ENCODE measurements around the gene SCN3A. TPM values are rescaled to one million over a fixed set of nuclear protein-coding genes. Genes with fewer than 3 reads are reported as not detected.

SCN3A gene
- total RNA-seq, 1 donor from 2014 or later, result 0.35 TPM

DNA sequence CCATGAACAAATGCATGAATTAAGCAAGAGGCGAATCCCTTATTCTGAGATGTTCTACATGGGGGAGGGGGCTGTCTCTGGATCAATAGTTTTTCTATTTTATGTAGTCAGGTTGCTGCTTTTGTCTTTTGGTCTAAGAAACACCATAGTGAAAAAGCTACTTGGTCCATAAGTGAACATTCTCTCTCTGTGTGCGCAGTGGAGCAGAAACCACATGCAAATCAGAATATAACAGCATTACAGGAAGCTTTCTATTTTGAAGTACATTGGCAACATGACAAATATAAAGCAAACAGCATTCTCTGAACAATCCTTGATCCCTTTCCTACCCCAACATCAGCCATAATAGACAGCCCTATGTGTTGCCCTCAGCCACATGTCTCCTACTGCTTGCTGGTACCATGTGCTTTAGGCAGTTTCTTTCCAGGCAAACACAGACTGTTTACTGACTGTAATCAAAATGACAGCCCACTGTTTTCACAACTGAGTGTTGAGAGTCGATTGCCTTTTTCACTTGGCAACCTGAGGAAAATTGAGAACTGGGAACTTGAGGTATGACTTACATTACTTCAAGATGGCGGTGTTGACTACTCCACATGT, 10.6 kb downstream of the SCN3A start:
- intact Hi-C loops (cut with DNase I), result no loop called here

DNA sequence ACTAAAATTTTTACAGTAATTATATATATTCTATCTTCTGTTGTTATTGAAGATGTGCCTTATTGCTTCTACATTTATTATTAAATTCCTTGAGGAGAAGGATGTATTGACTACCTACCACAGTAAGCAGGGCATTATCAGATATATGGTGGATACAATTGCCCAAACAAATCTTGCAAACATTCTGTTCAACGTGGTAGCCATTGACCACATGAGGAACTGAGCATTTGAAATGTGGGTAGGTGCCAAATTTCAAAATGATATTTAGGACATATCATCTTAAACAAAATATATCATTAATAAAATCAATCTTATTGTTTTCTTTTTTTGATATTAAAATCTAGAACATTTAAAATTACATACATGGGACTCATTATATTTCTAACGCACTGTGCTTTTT, 11.1 kb downstream of the SCN3A start:
- DNase-seq (ENCODE audit: low spot score), result no peak
- intact Hi-C loops (cut with DNase I), result no loop called here

More for the DNA sequence above, 10.6 kb downstream of the SCN3A start:
- no peak for DNase-seq (ENCODE audit: low spot score)

DNA sequence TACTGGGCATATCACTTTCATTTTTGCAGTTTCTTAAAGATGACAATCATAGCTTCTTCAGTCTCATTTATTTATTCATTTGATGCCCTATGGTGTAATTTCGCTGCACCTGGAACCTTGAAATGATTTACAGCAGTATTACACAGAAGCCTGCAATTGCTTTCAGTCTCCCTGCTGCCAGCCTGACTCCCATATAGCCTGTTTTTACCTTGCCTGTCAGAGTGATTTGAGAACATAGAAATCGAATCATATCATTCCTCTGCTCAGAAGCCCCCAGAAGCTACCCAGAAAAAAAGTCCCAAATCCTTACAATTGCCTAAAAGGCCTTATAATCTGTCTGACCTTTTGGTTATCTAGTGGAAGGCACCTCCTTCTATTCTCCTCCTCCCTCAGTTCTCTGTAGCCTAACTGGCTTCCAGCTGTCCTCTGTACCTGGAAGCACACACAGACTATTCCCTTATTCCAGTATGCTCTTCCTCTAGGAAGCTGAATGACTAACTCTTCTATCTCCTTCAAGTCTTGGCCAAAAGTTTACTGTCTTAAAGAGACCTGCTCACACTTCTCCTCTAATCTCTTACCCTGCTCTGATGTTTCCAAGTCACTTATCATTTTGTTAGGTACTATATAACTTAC, 12.6 kb downstream of the SCN3A start:
- no peak for DNase-seq (ENCODE audit: low spot score)
- intact Hi-C loops (cut with DNase I), result no loop called here

DNA sequence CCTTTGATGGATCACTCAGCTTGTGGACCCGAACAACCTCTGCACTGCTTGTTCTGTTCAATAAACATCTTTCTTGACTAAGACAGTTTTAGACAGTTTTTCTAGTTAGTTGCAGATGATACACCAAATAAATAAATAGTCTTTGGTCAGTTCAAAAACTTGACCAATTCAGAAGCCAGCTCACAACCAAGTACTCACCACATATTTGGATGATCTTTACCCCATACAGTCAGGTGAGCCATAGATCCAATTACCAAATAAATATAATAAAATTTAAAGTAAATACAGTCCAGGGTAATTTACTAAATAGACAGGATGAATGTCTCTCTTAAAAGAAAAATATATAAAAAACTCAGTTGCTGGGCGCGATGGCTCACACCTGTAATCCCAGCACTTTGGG, 18.2 kb downstream of the SCN3A start:
- intact Hi-C loops (cut with DNase I), result no loop called here
- DNase-seq (ENCODE audit: low spot score), result no peak

DNA sequence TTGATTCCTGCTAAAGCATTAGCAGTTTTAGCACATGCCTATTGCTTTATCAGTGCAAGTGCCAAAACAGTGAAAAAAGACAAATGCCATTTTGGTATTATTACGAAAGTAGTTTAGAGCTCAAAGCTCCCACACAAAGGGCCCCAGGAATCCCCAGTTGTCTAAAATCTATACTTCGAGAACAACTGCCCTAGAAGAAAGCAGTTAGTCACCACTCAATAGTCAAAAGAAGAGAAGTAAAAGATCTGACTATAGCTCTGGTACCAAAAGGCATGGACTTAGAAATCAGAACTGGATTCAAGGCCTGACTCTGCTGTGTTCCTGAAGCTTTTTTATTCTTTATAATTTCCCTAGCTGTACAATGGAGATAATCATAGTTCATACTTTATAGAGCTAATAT, 21.8 kb downstream of the SCN3A start:
- intact Hi-C loops (cut with DNase I), result no loop called here
- DNase-seq (ENCODE audit: low spot score), result no peak

DNA sequence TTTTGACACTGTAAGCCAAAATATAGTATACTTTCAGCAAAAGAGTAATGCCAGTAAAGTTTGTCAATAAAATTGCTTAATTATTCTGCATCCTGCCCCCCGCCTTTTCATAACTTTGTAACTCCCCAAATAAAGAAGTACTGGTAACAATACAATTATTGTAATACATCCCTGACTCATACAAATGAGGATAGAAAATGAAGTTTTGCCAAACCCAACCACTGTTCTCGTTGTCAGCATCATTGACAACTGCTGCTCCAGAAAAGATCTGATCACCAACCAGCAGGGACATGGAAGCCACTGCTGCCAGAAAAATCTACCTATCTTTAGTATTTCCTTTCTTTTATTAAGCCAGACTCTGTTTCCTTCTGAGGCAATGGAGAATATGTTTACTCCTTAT, 27.1 kb downstream of the SCN3A start:
- intact Hi-C loops (cut with DNase I), result no loop called here
- no peak for DNase-seq (ENCODE audit: low spot score)

DNA sequence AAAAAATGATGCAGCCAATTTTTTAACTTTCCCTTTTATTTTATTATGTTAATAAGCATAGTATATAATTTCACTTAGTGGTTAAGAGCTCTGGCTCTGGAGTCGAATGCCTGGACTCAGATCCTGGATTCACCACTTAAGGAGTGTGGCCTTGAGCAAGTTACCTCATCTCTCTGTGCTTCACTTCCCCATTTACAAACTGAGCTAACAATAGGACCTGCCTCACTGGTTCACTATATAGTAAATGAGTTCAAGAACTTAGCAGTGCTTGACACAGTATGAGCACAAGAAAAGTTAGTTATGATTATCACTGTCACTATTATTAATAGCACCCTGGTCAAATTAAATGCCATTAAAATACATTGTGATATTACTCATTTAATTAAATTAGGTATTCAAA, 30.6 kb downstream of the SCN3A start:
- intact Hi-C loops (cut with DNase I), result no loop called here
- no peak for DNase-seq (ENCODE audit: low spot score)

DNA sequence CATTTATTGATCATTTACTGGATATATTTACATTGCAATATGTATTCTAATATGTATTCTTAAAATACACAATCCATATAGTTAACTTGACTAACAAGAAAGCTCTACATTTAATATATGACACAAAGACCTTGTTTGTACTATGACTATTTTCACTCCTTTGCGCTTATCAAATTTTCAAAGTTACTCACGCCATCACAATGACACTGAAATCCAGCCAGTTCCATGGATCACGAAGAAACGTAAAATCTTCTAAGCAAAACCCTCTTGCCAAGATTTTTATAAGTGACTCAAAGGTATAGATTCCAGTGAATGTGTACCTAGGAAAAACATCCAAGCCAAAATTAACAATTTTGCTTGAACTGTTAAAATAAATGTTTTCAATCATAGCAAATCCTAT, 39.6 kb downstream of the SCN3A start:
- no peak for DNase-seq (ENCODE audit: low spot score)
- intact Hi-C loops (cut with DNase I), result no loop called here

DNA sequence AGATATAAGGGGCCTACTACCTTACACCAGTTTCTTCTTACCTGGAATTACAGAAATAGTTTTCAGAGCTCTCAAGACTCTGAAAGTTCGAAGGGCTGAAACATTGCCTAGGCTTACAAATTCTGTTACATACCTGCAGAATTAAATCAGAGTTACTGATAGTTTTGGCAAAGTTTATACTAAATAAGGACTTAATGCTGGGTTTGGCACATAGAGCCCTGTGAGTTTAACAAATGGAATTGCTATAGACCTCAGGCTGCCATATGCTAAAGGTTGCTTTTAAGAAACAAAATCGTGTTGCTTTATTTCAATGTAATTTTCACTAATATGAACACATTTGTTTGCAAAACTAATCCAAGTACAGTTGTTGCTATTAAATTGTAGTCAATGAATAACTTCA, 40.1 kb downstream of the SCN3A start:
- intact Hi-C loops (cut with DNase I), result no loop called here
- no peak for DNase-seq (ENCODE audit: low spot score)

DNA sequence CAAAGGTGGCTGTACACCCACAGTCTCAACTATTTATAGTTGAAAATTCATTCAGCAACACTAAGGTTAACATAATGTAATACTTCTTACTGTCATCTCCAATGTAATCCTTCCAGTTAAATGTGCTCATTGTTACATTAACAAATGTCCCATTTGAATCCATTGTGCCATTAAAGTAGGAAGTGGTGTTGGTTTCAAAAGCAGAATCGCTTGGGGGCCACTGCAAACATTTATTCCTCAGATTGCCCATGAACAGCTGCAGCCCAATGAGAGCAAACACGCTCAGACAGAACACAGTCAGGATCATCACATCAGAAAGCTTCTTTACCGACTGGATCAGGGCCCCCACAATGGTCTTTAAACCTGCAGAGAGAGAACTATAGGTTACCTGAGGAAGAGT, 41.4 kb downstream of the SCN3A start:
- no peak for DNase-seq (ENCODE audit: low spot score)

DNA sequence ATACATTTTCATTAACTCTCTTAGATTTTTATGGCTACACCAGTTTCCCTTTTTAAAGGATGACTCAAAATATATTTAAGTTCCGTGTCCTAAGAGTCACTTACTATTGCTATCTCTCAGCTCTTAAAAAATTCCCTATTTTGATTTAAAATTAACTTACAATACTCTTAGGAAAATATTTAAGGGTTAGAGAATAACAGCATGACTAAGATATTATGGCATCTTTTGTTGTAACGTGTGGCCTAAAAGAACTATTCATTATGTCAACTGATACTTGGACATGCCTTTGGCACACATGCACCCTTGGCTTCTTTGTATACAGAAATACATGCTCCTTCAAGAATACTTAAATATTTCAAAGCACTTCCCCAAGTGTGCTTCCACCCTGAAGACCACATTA, 42.3 kb downstream of the SCN3A start:
- DNase-seq (ENCODE audit: low spot score), result no peak
- intact Hi-C loops (cut with DNase I), result no loop called here

More for the DNA sequence above, 41.4 kb downstream of the SCN3A start:
- intact Hi-C loops (cut with DNase I), result no loop called here

DNA sequence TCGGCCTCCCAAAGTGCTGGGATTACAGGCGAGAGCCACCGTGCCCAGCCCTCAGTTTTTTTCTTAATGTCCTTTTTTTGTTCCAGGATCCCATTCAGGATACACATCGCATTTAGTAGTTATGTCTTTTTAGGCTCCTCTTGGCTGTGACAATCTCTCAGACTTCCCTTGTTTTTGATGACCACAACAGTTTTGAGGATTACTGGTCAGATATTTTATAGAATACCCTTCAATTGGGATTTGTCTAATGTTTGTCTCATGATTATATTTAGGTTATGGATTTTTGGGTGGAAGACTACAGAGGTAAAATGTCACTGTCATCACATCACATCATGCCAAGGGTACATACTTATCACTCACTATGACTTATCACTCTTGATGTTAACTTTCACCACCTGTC, 46.7 kb downstream of the SCN3A start:
- intact Hi-C loops (cut with DNase I), result no loop called here
- DNase-seq (ENCODE audit: low spot score), result no peak

DNA sequence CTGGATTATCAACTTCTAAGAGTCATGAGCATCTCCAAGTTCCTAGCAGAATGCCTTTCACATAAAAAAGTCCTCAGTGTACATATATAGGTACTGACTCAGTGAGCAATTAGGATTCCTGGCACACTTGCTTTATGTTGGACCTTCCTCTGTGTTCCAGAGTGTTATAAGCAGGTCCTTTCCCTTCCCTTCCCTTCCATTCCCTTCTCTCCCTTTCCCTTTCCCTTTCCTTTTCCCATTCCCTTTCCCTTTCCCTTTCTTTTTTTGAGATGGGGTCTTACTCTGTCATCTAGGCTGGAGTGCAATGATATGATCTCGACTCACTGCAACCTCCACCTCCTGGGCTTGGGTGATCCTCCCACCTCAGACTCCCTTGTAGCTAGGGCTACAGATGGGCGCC, 48.7 kb downstream of the SCN3A start:
- intact Hi-C loops (cut with DNase I), result no loop called here
- no peak for DNase-seq (ENCODE audit: low spot score)

DNA sequence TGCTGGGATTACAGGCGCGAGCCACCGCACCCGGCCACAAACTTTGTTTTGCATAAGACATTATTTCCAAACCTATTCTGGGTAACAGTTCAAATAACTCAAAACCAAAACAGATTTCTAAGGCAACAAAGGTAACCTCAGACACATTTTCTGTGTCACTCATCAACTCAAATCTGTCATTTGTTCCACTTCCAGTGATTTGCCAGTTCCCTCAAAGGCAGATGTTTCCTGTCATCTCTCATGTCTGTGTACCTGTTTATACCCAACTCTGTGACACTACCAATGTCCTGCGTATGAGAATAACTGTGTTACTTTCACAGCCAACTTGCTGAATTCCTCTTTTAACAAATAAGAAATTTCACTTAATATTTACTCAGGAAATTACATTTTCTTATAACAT, 54.4 kb downstream of the SCN3A start:
- intact Hi-C loops (cut with DNase I), result no loop called here
- no peak for DNase-seq (ENCODE audit: low spot score)

DNA sequence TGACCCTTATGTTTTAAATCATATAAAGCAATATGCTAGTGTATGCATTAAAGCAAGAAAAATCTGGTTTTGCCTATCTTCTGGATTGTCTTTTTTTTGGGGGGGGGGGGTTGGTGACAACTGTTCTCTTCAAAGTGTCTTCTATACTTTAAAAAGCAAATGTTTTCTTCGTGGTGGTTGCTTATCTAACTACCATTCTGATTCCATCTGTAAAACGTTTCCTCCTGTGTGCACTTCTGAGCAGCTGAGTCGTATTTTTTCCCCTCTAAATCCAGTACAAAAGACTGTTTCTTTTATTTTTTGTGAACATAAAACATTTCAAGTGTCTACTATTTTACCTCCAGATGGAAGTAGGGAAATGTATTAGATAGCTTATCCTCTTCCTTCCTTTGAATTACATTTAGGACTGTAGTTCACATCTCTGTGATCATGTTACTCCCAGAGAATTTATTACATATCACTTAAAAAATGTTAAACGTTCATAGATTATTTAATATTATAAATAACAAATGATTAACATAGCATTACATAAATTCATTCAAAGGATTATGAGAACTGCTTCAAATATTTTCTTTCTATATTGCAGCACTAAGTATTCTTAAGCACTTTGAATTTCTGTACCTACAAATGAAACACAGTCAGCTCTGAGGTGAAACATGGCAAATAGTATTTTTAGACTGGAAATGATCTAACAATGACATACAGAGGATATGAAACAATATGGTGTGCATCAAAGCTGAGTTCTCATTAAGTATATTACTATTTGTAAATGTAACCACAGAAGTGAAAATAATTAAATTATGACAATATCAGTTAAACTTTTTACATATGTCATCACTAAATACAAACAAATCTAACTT, 56.4 kb downstream of the SCN3A start:
- no peak for DNase-seq (ENCODE audit: low spot score)
- intact Hi-C loops (cut with DNase I), result no loop called here

DNA sequence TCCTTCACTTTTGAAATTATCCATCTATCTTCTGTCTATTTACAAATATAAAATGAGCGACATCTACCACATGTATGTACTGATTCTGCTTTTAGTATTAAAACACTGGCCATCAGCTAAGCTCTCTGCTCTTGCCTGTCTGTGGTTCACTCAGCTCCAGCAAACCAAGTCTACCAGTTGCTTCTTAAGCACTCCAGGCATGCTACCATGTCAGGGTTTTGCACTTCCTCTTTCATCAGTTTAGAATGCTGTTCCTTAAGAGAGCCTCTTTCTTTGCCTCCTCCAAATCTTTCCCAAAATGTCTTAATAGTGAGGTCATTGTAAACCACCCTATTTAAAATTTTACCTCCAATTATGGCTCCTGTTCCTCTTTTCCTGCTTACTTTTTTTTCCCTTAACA, 59.5 kb downstream of the SCN3A start:
- intact Hi-C loops (cut with DNase I), result no loop called here
- no peak for DNase-seq (ENCODE audit: low spot score)

DNA sequence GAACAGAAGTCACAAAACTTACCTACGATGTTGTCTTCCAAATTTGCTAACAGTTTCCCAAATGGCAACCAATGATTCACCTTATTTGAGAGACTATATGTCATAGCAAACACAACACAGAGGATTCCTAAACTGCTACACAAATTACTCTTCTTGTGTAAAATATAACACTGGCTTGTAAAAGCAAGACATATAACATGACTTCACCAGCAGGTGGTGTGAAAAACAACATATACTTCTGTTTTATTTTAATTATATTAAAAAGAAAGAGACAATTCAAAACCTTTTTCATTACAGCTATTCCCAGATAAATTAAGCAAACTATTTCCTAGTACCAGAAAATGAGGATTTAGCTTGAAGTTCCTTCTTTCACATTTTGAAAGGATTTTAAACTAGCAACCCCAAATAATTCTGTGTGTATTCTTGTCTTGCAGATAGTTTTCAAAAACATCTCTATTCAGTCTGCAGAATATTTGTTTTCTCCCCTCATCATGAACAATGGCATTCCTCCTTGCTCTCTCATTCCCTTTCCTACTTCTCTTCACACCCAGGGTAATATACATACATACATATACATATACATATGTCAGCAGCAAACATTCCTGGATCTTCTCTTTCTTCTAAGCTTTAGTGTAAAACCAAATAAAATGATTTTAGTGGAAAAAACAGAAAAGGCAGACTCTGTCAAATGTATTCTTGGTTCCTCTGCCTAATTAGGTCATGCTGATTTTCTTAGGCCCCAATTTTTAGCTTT, 62.1 kb downstream of the SCN3A start:
- intact Hi-C loops (cut with DNase I), result no loop called here
- no peak for DNase-seq (ENCODE audit: low spot score)

DNA sequence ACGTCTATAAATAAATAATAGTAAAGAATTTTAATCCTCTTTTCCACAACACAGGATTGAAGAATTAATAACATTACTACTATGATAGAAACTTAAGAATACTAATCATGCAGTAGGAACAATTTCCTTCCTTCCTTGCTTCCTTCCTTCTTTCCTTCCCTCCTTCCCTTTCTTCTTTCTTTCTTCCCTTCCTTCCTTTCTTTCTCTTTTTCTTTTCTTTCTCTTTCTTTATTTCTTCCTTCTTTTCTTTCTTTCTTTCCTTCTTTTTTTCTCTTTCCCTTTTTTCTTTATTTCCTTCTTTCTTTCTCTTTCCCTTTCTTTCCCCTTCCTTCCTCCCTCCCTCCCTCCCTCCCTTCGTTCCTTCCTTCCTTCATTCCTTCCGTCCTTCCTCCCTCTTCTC, 77.6 kb downstream of the SCN3A start:
- intact Hi-C loops (cut with DNase I), result no loop called here
- DNase-seq (ENCODE audit: low spot score), result no peak

DNA sequence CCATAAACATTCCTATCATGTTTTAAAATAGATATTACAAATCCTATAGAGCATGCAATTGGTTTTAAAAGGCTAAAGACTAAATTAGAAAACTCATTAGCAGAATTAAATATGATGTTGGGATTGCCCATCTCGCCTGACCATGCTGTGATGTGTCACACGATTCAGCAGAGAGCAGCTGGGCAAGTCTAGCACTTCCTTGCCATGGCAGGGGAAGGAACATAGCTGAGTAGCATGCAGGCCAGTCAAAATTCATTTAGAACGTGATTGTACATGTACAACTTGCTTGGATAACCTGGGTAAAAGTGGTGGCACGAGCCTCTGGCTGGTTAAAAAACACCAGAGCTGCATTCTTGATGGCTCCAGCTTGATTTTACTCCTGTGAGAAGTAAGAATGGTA, 81.3 kb downstream of the SCN3A start:
- intact Hi-C loops (cut with DNase I), result no loop called here
- no peak for DNase-seq (ENCODE audit: low spot score)

DNA sequence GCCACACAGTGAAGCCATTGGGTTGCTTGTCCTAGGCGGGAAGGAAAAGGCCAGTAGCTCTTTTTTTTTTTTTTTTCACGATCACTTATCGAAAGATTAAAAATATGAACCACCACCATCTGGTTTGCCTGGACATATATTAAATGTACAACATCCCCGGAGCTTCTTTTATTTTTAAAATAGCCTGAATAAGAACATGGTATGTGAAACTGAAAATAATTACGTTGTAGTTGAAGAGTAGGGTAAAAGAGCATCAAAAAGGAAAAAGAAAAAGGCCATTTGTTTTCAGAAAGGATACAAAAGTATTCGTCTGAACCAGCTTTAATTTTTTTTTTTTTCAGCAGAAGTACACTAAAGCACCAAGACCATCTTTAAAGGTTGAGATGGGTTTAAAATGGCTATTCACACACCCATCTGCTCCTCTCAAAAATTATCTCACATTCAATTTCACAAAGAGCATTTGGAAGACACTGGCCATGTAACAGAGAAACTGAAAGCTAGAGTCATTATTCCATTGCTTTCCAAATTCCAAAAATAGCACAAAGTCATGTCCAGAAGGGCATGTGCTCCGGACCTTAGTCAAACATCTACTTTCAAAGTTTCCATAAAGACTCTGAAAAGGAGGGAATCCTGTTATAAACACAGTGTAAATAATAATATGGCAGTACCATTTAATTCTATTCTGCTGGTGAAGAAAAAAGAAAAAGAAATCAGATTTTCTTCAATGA, 82.9 kb downstream of the SCN3A start:
- no peak for DNase-seq (ENCODE audit: low spot score)
- intact Hi-C loops (cut with DNase I), result no loop called here
